Ishikawa (cell line): ENCODE data around the gene ERICH6.

Experiments used
- CEBPB ChIP-seq: IDR thresholded peaks from 2 replicates; pipeline ENCODE4 v1.6.1; 2012
- CREB1 ChIP-seq: IDR thresholded peaks from 2 replicates; pipeline ENCODE4 v1.6.1; 2012; ENCODE audit warnings: low read depth
- EGR1 ChIP-seq: IDR thresholded peaks from 2 replicates; pipeline ENCODE4 v1.6.1; 2012
- EP300 ChIP-seq: IDR thresholded peaks from 2 replicates; pipeline ENCODE4 v1.6.1; 2012; ENCODE audit warnings: borderline replicate concordance
- FOXM1 ChIP-seq: IDR thresholded peaks from 2 replicates; pipeline ENCODE4 v1.6.1; 2012; ENCODE audit warnings: low read depth, borderline replicate concordance
- NFIC ChIP-seq: IDR thresholded peaks from 2 replicates; pipeline ENCODE4 v1.6.1; 2012
- RAD21 ChIP-seq: IDR thresholded peaks from 2 replicates; pipeline ENCODE4 v1.6.1; 2012; ENCODE audit warnings: low read depth
- TAF1 ChIP-seq: IDR thresholded peaks from 2 replicates; pipeline ENCODE4 v1.6.1; 2012; ENCODE audit warnings: low read depth, mild to moderate bottlenecking
- TCF12 ChIP-seq: IDR thresholded peaks from 2 replicates; pipeline ENCODE4 v1.6.1; 2012; ENCODE audit warnings: low read depth
- TEAD4 ChIP-seq: IDR thresholded peaks from 2 replicates; pipeline ENCODE4 v1.6.1; 2012
- YY1 ChIP-seq: IDR thresholded peaks from 2 replicates; pipeline ENCODE4 v1.6.1; 2012; ENCODE audit warnings: low read depth
- ZBTB7A ChIP-seq: IDR thresholded peaks from 2 replicates; pipeline ENCODE4 v1.6.1; 2012; ENCODE audit warnings: low read depth
- TF ChIP-seq, protein P1 (sequence below): IDR thresholded peaks from 2 replicates; pipeline ENCODE4 v1.6.1; 2012; ENCODE audit warnings: low read depth, mild to moderate bottlenecking
- TF ChIP-seq, protein P2 (sequence below): IDR thresholded peaks from 2 replicates; pipeline ENCODE4 v1.6.1; 2012
- TF ChIP-seq, protein P3 (sequence below): IDR thresholded peaks from 2 replicates; pipeline ENCODE4 v1.6.1; 2012

The ERICH6 gene

DNA sequence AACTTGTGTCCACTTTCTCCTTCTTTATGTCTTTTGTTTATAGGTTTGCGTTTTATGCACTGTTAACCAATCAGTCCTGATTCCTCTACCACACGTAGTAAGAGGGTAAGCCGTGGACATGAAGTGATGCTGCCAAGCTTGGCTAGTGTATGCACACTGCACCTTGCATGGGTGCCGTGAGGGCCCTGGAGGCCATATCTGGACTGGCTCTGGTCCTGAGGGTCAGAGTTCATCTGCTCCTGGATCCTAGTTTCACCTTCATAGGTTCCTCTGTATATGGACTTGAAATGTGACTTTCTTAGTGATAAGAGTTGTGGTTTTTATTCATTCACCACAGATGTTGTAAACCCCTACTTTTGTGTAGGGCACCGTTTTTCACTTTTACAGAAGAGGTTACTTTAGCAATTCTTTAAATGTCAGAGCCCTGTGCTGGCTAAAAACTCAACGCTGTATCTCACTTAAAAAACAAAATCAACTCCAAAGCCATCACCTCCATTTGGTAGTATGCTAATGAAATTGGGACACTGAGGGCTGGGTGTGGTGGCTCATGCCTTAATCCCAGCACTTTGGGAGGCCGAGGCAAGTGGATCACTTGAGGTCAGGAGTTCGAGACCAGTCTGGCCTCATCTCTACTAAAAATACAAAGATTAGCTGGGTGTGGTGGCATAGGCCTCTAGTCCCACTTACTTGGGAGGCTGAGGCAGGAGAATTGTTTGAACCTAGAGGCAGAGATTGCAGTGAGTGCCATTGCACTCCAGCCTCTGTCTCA, 36.3 kb upstream of the ERICH6 start:
- TF ChIP-seq, protein P1, sequence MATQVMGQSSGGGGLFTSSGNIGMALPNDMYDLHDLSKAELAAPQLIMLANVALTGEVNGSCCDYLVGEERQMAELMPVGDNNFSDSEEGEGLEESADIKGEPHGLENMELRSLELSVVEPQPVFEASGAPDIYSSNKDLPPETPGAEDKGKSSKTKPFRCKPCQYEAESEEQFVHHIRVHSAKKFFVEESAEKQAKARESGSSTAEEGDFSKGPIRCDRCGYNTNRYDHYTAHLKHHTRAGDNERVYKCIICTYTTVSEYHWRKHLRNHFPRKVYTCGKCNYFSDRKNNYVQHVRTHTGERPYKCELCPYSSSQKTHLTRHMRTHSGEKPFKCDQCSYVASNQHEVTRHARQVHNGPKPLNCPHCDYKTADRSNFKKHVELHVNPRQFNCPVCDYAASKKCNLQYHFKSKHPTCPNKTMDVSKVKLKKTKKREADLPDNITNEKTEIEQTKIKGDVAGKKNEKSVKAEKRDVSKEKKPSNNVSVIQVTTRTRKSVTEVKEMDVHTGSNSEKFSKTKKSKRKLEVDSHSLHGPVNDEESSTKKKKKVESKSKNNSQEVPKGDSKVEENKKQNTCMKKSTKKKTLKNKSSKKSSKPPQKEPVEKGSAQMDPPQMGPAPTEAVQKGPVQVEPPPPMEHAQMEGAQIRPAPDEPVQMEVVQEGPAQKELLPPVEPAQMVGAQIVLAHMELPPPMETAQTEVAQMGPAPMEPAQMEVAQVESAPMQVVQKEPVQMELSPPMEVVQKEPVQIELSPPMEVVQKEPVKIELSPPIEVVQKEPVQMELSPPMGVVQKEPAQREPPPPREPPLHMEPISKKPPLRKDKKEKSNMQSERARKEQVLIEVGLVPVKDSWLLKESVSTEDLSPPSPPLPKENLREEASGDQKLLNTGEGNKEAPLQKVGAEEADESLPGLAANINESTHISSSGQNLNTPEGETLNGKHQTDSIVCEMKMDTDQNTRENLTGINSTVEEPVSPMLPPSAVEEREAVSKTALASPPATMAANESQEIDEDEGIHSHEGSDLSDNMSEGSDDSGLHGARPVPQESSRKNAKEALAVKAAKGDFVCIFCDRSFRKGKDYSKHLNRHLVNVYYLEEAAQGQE, result no peak
- TF ChIP-seq, protein P2, sequence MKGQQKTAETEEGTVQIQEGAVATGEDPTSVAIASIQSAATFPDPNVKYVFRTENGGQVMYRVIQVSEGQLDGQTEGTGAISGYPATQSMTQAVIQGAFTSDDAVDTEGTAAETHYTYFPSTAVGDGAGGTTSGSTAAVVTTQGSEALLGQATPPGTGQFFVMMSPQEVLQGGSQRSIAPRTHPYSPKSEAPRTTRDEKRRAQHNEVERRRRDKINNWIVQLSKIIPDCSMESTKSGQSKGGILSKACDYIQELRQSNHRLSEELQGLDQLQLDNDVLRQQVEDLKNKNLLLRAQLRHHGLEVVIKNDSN, result no peak
- no peak for TF ChIP-seq TAF1
- no peak for TF ChIP-seq YY1
- TF ChIP-seq, protein P3, sequence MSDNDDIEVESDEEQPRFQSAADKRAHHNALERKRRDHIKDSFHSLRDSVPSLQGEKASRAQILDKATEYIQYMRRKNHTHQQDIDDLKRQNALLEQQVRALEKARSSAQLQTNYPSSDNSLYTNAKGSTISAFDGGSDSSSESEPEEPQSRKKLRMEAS, result no peak
- TF ChIP-seq NFIC, result no peak
- no peak for TF ChIP-seq CEBPB
- no peak for TF ChIP-seq EP300
- TF ChIP-seq RAD21, result no peak

DNA sequence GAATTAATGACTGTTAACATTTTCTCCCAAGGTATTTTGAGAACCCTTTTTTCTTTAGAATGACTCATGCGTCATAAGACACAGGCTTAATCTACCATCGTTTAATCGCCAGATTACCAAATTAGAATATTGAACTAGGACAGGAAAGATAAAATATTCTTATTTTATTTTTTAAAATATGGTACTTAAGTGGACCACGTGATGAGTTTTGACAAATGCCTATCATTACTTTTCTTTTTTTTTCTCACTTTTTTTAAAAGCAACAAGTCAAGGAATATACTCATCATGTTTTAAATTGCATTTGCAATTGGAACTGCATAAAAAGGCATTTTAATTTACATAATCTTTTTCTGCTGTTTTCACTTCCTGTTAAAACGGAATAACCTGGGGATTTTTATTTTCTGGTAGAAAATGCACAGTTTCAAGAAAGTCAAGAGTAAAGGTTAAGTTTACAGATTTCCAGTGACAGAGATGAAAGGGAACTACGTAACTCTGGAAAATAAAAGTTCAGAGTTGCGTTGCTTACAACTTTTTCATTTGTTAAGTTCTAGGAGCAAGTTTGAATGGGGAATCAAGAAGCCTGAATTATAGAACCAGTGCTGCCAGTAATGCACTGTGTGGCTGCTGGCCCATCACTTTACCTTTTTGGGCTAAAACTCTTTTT, 35.6 kb upstream of the ERICH6 start:
- TF ChIP-seq RAD21, result no peak
- TF ChIP-seq TCF12, result no peak
- TF ChIP-seq ZBTB7A, result no peak

DNA sequence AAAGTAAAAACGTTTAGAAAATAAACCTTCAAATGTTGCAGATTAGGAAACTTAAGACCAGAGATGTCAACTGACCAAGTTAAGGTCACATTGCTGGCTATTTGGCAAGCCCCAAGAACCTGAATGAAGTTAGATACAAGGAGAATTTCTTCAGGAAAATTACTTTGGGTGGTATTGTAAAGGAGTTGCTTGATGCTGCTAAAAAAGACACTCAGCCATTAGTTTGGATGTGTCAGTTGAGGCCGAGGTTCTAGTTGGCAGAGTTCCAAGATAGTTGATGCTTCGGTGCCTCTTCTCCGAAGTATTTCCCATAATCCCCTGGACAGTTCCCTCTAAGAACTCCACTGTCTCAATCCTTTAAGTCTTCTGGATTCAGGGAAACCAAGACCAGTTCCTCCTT, 35.0 kb upstream of the ERICH6 start:
- TF ChIP-seq, protein P3, result peak; percentile 7; the same call in 1 of the 2 replicates
- TF ChIP-seq TCF12 (no peak), TAF1 (no peak), EGR1 (no peak), ZBTB7A (no peak), CREB1 (no peak), CEBPB (no peak), RAD21 (no peak), TEAD4 (0 out of 2 replicates have a peak, but pooled peaks have one; percentile 38), FOXM1 (0 out of 2 replicates have a peak, but pooled peaks have one; percentile 29), EP300 (no peak), NFIC (peak; percentile 82), YY1 (no peak)
- TF ChIP-seq, protein P1, result peak; percentile 31; the same call in 1 of the 2 replicates
- TF ChIP-seq, protein P2, result no peak

DNA sequence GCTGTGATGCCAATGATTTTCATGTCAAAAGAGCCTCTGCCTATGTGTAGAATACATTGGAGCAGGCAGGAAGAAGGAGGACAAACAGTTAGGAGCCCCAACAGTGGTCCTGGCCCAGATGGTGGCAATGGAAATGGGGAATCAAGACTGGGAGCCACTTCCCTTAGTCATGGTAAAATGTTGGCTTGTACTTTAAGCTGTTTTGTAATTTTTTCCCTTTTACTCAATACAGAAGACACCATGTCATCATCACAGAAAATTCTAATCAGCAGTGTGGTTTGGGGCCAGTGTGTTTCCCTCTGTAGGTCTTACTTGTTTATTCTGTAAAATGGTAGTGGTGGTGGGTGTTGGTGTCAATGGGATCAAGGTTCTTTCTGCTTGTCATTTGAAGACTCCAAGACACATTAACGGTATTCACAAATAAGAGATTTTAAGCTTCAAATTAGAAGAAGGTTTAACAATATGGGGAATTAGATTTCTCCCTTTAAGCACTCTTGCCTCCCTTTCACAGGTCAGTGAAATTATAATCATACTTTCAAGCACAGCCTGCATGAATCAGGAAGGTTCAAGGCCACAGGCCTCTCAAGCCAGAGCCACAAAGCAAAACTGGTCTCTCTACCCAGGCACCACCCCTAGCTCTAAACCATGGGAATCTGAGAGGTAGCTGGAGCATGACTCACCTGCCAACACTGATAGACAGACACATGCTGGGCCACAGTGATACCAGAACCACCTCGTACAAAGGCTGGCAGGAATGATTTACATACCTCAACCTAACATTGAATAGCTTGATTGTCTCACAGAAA, 34.4 kb upstream of the ERICH6 start:
- TF ChIP-seq, protein P2, result no peak
- TF ChIP-seq, protein P3, result peak; percentile 22; the same call in 1 of the 2 replicates
